HUES48 (cell line): ENCODE results near the gene ADAMTS2.

Source experiments
- H3K27ac ChIP-seq: one replicate; pipeline ENCODE4 v1.7.0; 2013; ENCODE audit warnings: low read depth, low read length, inconsistent platforms
- H3K27me3 ChIP-seq: 2 replicates; pipeline ENCODE4 v1.6.1; 2013; ENCODE audit warnings: mild to moderate bottlenecking, low read length; ENCODE audit not compliant: control insufficient read depth, insufficient read depth
- H3K36me3 ChIP-seq: 2 replicates; pipeline ENCODE4 v1.6.1; 2013; ENCODE audit warnings: low read length; ENCODE audit not compliant: control insufficient read depth, insufficient read depth
- H3K4me1 ChIP-seq: 2 replicates; pipeline ENCODE4 v1.6.1; 2013; ENCODE audit warnings: mild to moderate bottlenecking, low read length; ENCODE audit not compliant: control insufficient read depth, insufficient read depth
- H3K4me3 ChIP-seq: 2 replicates; pipeline ENCODE4 v1.5.1; 2013; ENCODE audit warnings: mild to moderate bottlenecking, low read depth, low read length
- H3K9ac ChIP-seq: 2 replicates; pipeline ENCODE4 v1.6.1; 2013; ENCODE audit warnings: mild to moderate bottlenecking, low read depth, low read length, moderate library complexity
- H3K9me3 ChIP-seq: 2 replicates; pipeline ENCODE4 v1.6.1; 2013; ENCODE audit warnings: low read length; ENCODE audit not compliant: control insufficient read depth, insufficient read depth

The ADAMTS2 gene

DNA sequence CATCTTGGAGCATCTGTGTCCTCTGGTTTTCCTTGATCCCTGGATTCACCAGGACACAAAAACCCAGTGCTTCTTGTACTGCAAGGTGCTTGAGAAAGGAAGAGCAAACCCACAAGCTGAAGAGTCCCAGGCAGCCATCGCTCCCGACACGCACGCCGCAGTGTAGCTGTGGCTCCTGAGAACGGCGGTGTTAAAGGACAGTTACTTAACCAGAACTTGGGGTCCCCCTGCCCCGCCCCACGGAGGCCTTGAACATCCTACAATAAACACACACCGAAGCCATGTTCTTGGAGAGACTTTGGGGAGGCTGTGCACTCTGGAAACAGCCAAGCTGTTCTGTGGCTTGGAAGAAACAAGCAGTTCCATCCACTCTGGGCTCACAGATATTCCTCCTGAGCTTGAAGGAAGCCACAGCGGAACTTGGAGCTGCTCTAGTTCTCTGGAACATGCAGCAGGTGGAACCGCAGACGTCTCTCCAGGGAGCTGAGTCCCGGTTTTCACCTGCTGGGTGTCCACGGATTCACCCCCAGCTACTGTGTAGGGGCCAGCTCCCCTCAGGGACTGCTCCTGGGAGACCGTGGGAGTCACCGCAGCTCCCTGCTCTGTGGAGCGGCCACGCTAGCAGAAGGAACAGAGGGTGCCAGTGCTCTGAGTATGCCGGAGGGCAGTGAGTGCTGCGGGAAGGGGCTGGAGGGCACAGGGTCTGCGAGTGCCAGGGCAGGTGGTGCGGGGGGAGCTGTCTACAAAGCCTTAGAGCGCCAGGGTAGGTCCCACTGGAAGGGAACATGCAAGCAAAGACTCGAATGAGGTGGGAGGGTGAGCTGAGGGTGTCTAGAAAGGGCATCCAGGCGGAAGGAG lies 107.3 kb downstream of the ADAMTS2 start:
- Histone ChIP-seq H3K4me3 (no peak overlapping the region), H3K9me3 (no peaks in the 10 kb centered on the region), H3K36me3 (no peaks in the 10 kb centered on the region), H3K4me1 (peaks cover 6% of the 10 kb centered on the region), H3K27me3 (no peaks in the 10 kb centered on the region), H3K27ac (no peak overlapping the region), H3K9ac (no peak overlapping the region)

- no peaks in the 10 kb centered on the region for H3K9me3 ChIP-seq
- H3K4me3 ChIP-seq, result no peak overlapping the region
- no peak overlapping the region for H3K9ac ChIP-seq
- H3K36me3 ChIP-seq, result no peaks in the 10 kb centered on the region
- H3K27ac ChIP-seq, result no peak overlapping the region
- H3K27me3 ChIP-seq, result no peaks in the 10 kb centered on the region
- no peaks in the 10 kb centered on the region for H3K4me1 ChIP-seq
Measured at GRCh38 chr5:179235416-179236400, 109.6 kb downstream of the ADAMTS2 start.

- H3K27ac ChIP-seq, result no peak overlapping the region
Measured at GRCh38 chr5:179234563-179235135, 110.6 kb downstream of the ADAMTS2 start.

GRCh38 chr5:179233909-179234562 lies 111.2 kb downstream of the ADAMTS2 start:
- H3K4me1 ChIP-seq, result no peaks in the 10 kb centered on the region
- H3K9ac ChIP-seq, result no peak overlapping the region
- H3K27ac ChIP-seq, result no peak overlapping the region
- H3K27me3 ChIP-seq, result no peaks in the 10 kb centered on the region
- H3K36me3 ChIP-seq, result no peaks in the 10 kb centered on the region
- H3K4me3 ChIP-seq, result no peak overlapping the region
- no peaks in the 10 kb centered on the region for H3K9me3 ChIP-seq

More at GRCh38 chr5:179234563-179235135, 110.6 kb downstream of the ADAMTS2 start:
- no peaks in the 10 kb centered on the region for H3K9me3 ChIP-seq
- no peaks in the 10 kb centered on the region for H3K36me3 ChIP-seq
- H3K27me3 ChIP-seq, result no peaks in the 10 kb centered on the region
- H3K4me3 ChIP-seq, result no peak overlapping the region
- no peaks in the 10 kb centered on the region for H3K4me1 ChIP-seq
- no peak overlapping the region for H3K9ac ChIP-seq

DNA sequence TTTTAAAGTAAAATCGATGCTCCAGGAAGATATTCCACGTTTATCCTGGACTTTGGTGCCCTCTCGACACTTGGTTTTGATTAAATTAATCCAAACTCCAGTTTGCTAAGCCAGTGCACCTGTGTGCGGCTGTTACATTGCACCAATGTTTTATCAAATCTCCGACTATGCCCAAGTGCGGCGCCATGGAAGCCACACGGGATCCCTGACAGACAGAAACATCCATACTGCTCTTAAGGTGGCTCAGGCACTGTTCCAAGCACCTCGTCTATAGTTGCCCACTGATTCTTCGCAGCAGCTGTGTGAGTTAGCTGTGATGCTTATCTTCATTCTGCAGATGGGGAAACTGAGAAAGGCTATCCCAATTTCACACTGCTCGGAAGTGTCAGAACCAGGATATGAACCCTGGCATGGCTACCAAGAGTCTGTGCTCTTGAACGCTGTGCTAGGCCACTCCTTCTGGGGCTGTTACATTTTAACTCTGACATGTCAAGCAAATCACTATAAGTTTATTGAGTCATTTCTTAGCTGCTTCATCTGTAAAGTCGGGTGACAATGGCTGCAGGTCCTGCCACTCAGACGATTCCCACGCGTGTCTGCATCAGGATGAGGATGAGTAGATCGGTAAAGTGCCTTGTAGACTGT lies 113.0 kb downstream of the ADAMTS2 start:
- H3K9me3 ChIP-seq, result no peaks in the 10 kb centered on the region
- no peak overlapping the region for H3K9ac ChIP-seq
- no peak overlapping the region for H3K4me3 ChIP-seq
- no peak overlapping the region for H3K27ac ChIP-seq
- H3K36me3 ChIP-seq, result no peaks in the 10 kb centered on the region
- H3K27me3 ChIP-seq, result no peaks in the 10 kb centered on the region
- H3K4me1 ChIP-seq, result peaks cover 18% of the 10 kb centered on the region

DNA sequence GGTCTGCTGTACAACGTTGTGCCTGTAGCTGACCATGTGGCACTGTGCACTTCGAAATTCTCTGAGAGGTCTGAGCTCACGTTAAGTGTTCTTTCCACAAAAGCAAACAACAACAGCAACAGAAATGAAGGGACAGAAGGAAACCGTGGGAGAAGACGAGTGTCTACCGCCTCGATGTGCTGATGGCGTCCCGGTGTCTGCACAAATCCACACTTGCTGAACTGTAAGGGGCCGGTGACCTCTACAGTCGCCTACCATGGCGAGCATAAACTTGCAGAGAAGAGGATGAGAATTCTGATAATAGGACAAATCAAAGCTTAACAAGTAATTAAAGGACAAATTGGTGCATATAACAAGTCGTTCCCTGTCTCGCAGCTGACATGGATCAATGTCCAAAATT lies 114.0 kb downstream of the ADAMTS2 start:
- peaks cover 20% of the 10 kb centered on the region for H3K4me1 ChIP-seq
- H3K9ac ChIP-seq, result no peak overlapping the region
- no peak overlapping the region for H3K4me3 ChIP-seq
- H3K36me3 ChIP-seq, result no peaks in the 10 kb centered on the region
- no peak overlapping the region for H3K27ac ChIP-seq
- H3K9me3 ChIP-seq, result no peaks in the 10 kb centered on the region
- no peaks in the 10 kb centered on the region for H3K27me3 ChIP-seq

DNA sequence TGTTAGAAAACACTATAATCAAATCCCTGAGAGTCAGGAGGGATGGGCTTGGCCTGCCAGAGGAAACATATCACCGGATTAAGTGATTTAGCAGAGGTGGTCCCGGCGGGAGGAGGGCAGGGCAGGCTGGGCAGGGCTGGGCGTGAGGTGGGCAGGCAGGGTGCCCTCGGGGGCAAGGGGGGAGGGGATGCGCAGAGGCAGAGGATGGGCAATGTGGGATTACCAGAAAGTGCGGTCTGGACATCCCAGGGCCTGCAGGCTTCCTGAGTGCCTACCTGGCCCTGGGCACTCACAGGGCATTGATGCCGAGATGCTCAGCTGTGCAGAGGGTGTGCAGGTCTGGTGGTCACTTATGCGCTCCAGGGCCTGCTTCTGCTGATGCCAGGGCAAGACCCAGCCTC lies 115.2 kb downstream of the ADAMTS2 start:
- H3K9me3 ChIP-seq, result peaks cover 2% of the 10 kb centered on the region; the same call in 1 of the 2 replicates
- H3K9ac ChIP-seq, result no peak overlapping the region
- H3K4me1 ChIP-seq, result peaks cover 20% of the 10 kb centered on the region
- no peak overlapping the region for H3K27ac ChIP-seq
- no peak overlapping the region for H3K4me3 ChIP-seq
- H3K36me3 ChIP-seq, result no peaks in the 10 kb centered on the region
- no peaks in the 10 kb centered on the region for H3K27me3 ChIP-seq

DNA sequence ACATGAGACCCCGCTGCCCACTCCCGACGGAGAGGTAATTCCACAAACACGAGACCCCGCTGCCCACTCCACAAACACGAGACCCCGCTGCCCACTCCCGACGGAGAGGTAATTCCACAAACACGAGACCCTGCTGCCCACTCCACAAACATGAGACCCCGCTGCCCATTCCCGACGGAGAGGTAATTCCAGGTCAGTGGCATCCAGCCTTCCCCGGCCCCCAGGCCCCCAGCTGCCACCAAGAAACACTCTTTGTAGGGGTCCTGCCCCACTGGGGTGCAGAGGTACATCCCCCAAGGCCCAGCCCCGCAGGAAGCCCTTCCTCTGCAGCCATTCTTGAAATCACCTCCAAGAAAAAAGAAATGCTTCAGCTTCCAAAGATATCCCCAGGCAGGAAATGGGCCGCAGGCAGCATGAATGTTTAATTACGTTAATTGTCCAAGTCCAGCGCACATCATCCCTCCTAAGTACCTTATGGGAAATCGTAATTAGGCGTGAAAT lies 115.9 kb downstream of the ADAMTS2 start:
- peaks cover 20% of the 10 kb centered on the region for H3K4me1 ChIP-seq
- no peaks in the 10 kb centered on the region for H3K27me3 ChIP-seq
- H3K27ac ChIP-seq, result no peak overlapping the region
- H3K9me3 ChIP-seq, result peaks cover 5% of the 10 kb centered on the region
- H3K36me3 ChIP-seq, result no peaks in the 10 kb centered on the region
- H3K4me3 ChIP-seq, result no peak overlapping the region
- H3K9ac ChIP-seq, result no peak overlapping the region

DNA sequence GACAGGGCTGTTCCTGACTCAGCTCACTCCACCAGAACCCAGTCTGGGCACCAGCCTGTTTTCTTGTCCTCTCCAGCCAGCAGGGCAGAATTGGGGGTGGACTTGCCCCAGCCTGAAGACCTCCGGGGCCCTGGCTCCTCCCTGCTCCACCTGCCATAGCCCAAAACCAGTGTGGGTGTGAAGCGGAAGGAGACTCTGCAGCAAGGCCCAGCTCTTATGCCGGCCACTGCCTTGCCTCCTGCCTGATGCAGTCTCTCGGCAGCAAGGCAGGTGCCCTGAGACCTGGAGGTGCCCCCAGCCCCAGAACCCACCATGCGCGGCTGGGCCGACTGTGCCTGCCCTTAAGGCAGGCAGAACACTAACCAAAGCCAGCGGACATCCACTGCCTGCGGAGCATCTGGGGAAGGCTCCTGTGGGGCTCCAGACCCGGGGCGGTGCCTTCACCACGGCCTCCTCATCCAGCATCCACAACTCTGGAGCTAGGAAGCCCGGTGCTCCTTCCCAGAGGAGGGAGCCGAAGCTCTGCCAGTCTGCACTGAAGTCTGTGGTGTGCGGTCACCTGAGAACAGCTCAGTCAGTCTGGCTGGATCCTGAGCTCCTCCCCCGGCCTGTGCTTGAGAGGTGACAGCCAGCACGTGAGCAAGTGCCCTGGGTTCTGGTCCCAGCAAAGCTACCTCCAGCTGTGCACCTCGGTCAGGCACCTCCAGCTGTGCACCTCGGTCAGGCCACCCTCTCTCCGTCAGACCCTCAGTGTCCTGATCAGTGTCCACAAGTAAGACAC lies 116.7 kb downstream of the ADAMTS2 start:
- Histone ChIP-seq H3K27ac (no peak overlapping the region), H3K4me3 (no peak overlapping the region), H3K27me3 (no peaks in the 10 kb centered on the region), H3K9me3 (peaks cover 13% of the 10 kb centered on the region), H3K4me1 (peaks cover 20% of the 10 kb centered on the region), H3K36me3 (no peaks in the 10 kb centered on the region), H3K9ac (no peak overlapping the region)
